A549 (cell line): Measurements from ENCODE around the gene MRPL28.

Experiments
- CHD4 ChIP-seq: fragments of 200-600 bp; sonication (generic); IDR thresholded peaks from 2 replicates; pipeline ENCODE4 v1.6.1; 2016; ENCODE audit warnings: antibody characterized with exemption, mild to moderate bottlenecking, borderline replicate concordance
- E2F6 ChIP-seq: IDR thresholded peaks from 2 replicates; pipeline ENCODE4 v1.6.1; 2012; ENCODE audit warnings: low read depth, borderline replicate concordance
- EHMT2 ChIP-seq: fragments of 200-600 bp; sonication (generic); IDR thresholded peaks from 2 replicates; pipeline ENCODE4 v1.6.1; 2016; ENCODE audit warnings: antibody characterized with exemption, low read depth, mild to moderate bottlenecking, moderate library complexity
- EP300 ChIP-seq, 2 experiments: fragments of >200 bp; sonication (Bioruptor Twin); formaldehyde crosslinking; IDR thresholded peaks; 2 replicates in 1 of 2; 3 replicates in 1 of 2; pipeline ENCODE4 v1.6.1; 2016 to 2017
- GATA3 ChIP-seq: IDR thresholded peaks from 2 replicates; pipeline ENCODE4 v1.6.1; 2012; ENCODE audit warnings: borderline replicate concordance
- MAFK ChIP-seq: fragments of 450-650 bp; IDR thresholded peaks from 2 replicates; pipeline ENCODE4 v1.6.1; 2014; ENCODE audit not compliant: partially characterized antibody
- MAX ChIP-seq: IDR thresholded peaks from 2 replicates; pipeline ENCODE4 v1.6.1; 2012
- NR3C1 ChIP-seq: fragments of >200 bp; sonication (Bioruptor Twin); formaldehyde crosslinking; IDR thresholded peaks from 3 replicates; pipeline ENCODE4 v1.6.1; 2017
- RAD21 ChIP-seq, 2 experiments: fragments of >200 bp in 1 of 2; sonication (Bioruptor Twin) in 1 of 2; formaldehyde crosslinking in 1 of 2; IDR thresholded peaks in 1 of 2; conservative IDR thresholded peaks in 1 of 2; 2 replicates in 1 of 2; 3 replicates in 1 of 2; pipeline ENCODE4 v1.6.1; 2012 to 2018; ENCODE audit warnings: inconsistent platforms in 1 of 2
- TFCP2L1 ChIP-seq: fragments of 250-450 bp; sonication (Bioruptor Pico); IDR thresholded peaks from 2 replicates; pipeline ENCODE4 v1.5.0; 2021; ENCODE audit warnings: mild to moderate bottlenecking
- TP53 ChIP-seq: fragments of 250-450 bp; sonication (Bioruptor Pico); IDR thresholded peaks from 2 replicates; pipeline ENCODE4 v1.5.0; 2021; ENCODE audit warnings: mild to moderate bottlenecking, moderate library complexity
- ZC3H11A ChIP-seq: fragments of 450-650 bp; IDR thresholded peaks from 2 replicates; pipeline ENCODE4 v1.6.1; 2014; ENCODE audit warnings: antibody characterized with exemption, mild to moderate bottlenecking
- ZFP36 ChIP-seq: fragments of 450-650 bp; IDR thresholded peaks from 2 replicates; pipeline ENCODE4 v1.6.1; 2014; ENCODE audit warnings: borderline replicate concordance; ENCODE audit not compliant: partially characterized antibody
- TF ChIP-seq, protein P1 (sequence below): fragments of >200 bp; sonication (Bioruptor Twin); formaldehyde crosslinking; IDR thresholded peaks from 3 replicates; pipeline ENCODE4 v1.5.1; 2016

- TF ChIP-seq EP300 (IDR thresholded peaks at IDR 0.05) (no peak), MAX (no peak), TFCP2L1 (CRISPR knock-in tag) (no peak), RAD21 (conservative IDR thresholded peaks at IDR 0.05 in 1 of 2, IDR thresholded peaks at IDR 0.05 in 1 of 2) (no peak), CHD4 (no peak), ZFP36 (no peak), ZC3H11A (no peak), MAFK (no peak), GATA3 (no peak), NR3C1 (no peak), EHMT2 (no peak), E2F6 (no peak), TP53 (CRISPR knock-in tag) (no peak)
- TF ChIP-seq, protein P1, sequence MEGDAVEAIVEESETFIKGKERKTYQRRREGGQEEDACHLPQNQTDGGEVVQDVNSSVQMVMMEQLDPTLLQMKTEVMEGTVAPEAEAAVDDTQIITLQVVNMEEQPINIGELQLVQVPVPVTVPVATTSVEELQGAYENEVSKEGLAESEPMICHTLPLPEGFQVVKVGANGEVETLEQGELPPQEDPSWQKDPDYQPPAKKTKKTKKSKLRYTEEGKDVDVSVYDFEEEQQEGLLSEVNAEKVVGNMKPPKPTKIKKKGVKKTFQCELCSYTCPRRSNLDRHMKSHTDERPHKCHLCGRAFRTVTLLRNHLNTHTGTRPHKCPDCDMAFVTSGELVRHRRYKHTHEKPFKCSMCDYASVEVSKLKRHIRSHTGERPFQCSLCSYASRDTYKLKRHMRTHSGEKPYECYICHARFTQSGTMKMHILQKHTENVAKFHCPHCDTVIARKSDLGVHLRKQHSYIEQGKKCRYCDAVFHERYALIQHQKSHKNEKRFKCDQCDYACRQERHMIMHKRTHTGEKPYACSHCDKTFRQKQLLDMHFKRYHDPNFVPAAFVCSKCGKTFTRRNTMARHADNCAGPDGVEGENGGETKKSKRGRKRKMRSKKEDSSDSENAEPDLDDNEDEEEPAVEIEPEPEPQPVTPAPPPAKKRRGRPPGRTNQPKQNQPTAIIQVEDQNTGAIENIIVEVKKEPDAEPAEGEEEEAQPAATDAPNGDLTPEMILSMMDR: no peak
Observed at GRCh38 chr16:379183-379960, 9.0 kb upstream of the MRPL28 start.
